ENCODE measurements around the gene PNLDC1. TPM values are rescaled to one million over a fixed set of nuclear protein-coding genes. Genes with fewer than 3 reads are reported as not detected.

The PNLDC1 gene
- total RNA-seq, 3 donors from 2014 or later = 0.29 to 0.66 TPM; not detected in 1

DNA sequence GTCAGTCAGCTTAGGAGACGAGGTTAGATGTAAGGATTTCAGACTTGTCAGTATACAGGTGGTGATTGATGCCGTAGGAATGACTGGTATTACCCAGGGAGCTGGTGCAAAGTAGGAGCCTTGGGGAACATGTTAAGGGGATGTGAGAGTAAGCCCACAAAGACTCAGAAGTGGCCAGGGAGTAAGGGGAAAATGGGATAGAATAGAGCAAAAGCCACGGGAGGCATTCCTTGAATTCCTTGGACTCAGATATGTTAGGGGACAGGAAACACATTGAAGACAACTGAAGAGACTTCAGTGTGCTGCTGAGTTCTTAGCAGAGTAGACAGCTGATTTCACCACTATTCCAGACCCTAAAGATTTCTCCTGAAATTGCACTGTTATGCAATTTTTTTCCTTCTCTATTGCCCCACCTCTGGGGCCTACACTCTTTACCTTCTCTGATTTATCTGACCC, 39.4 kb upstream of the PNLDC1 start:
- Histone ChIP-seq H3K4me1 (no peaks in the 10 kb centered on the region), H3K27me3 (no peaks in the 10 kb centered on the region), H3K4me3 (peak overlapping the region; percentile 86 to 92 (median 88)), H3K27ac (peak overlapping the region; percentile 96 to 98), H3K9me3 (no peaks in the 10 kb centered on the region), H3K36me3 (no peaks in the 10 kb centered on the region)
- no peak for DNase-seq (ENCODE audit: low spot score in 2 of 2)
- intact Hi-C loops (cut with DNase I; ENCODE audit: low total_unique reads) = no loop called here
- no peak for TF ChIP-seq CTCF (IDR thresholded peaks at IDR 0.05)
- TF ChIP-seq POLR2AphosphoS5 (IDR thresholded peaks at IDR 0.05) = no peak
- no peak for TF ChIP-seq POLR2A (IDR thresholded peaks at IDR 0.05)

- H3K27me3 ChIP-seq = no peaks in the 10 kb centered on the region
- H3K9me3 ChIP-seq = no peaks in the 10 kb centered on the region
- H3K4me1 ChIP-seq = no peaks in the 10 kb centered on the region
- no peak for DNase-seq (ENCODE audit: low spot score in 2 of 2)
- peak overlapping the region; percentile 96 to 98 for H3K27ac ChIP-seq
- peak overlapping the region; percentile 86 to 92 (median 88) for H3K4me3 ChIP-seq
- no peaks in the 10 kb centered on the region for H3K36me3 ChIP-seq
- TF ChIP-seq POLR2AphosphoS5 (IDR thresholded peaks at IDR 0.05) = no peak
- intact Hi-C loops (cut with DNase I; ENCODE audit: low total_unique reads) = no loop called here
Measured at GRCh38 chr6:159761129-159761872, 38.8 kb upstream of the PNLDC1 start.

GRCh38 chr6:159761873-159762680, 38.0 kb upstream of the PNLDC1 start, which contains the start of gene ACAT2:
ACAT2 (plus strand) TSS chr6:159762045; CDS start chr6:159762088, 43 bp downstream.
- Histone ChIP-seq H3K4me1 (no peaks in the 10 kb centered on the region), H3K9me3 (no peaks in the 10 kb centered on the region), H3K27me3 (no peaks in the 10 kb centered on the region), H3K4me3 (peak within 1 kb of the TSS; percentile 86 to 92 (median 88)), H3K36me3 (no peaks in the 10 kb centered on the region), H3K27ac (peak within 1 kb of the TSS; percentile 96 to 98)
- peak; percentile 93 to 94 for DNase-seq (ENCODE audit: low spot score in 2 of 2)
- intact Hi-C loops (cut with DNase I; ENCODE audit: low total_unique reads) = no loop called here
- TF ChIP-seq POLR2A (IDR thresholded peaks at IDR 0.05) = no peak
- TF ChIP-seq POLR2AphosphoS5 (IDR thresholded peaks at IDR 0.05) = peak; percentile 12 to 77 (median 56)

- Histone ChIP-seq H3K4me3 (peak overlapping the region; percentile 86 to 92 (median 88)), H3K36me3 (no peaks in the 10 kb centered on the region), H3K27me3 (no peaks in the 10 kb centered on the region), H3K27ac (peak overlapping the region; percentile 96 to 98), H3K4me1 (no peaks in the 10 kb centered on the region), H3K9me3 (no peaks in the 10 kb centered on the region)
- no peak for DNase-seq (ENCODE audit: low spot score in 2 of 2)
- intact Hi-C loops (cut with DNase I; ENCODE audit: low total_unique reads) = no loop called here
- TF ChIP-seq POLR2AphosphoS5 (IDR thresholded peaks at IDR 0.05) = no peak
- no peak for TF ChIP-seq POLR2A (IDR thresholded peaks at IDR 0.05)
- no peak for TF ChIP-seq CTCF (IDR thresholded peaks at IDR 0.05)
Measured at GRCh38 chr6:159762681-159763293, 37.3 kb upstream of the PNLDC1 start.

DNA sequence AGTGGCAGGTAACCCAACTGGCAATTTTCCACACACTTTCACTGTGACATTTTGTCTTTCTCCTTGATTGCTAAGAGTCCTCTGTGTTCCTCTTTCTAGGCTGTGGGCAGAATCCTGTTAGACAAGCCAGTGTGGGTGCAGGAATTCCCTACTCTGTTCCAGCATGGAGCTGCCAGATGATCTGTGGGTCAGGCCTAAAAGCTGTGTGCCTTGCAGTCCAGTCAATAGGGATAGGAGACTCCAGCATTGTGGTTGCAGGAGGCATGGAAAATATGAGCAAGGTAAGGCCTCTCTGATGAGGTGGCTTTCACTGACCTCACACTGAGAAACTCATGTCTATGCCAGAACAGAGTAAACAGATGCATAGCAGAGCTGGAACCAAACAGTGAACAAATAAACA, 33.2 kb upstream of the PNLDC1 start:
- DNase-seq (ENCODE audit: low spot score in 2 of 2) = no peak
- no peaks in the 10 kb centered on the region for H3K36me3 ChIP-seq
- H3K4me3 ChIP-seq = no peak overlapping the region
- H3K27ac ChIP-seq = no peak overlapping the region
- TF ChIP-seq POLR2AphosphoS5 (IDR thresholded peaks at IDR 0.05) (no peak), CTCF (IDR thresholded peaks at IDR 0.05) (no peak), POLR2A (IDR thresholded peaks at IDR 0.05) (no peak)
- no peaks in the 10 kb centered on the region for H3K27me3 ChIP-seq
- intact Hi-C loops (cut with DNase I; ENCODE audit: low total_unique reads) = no loop called here
- no peaks in the 10 kb centered on the region for H3K9me3 ChIP-seq
- H3K4me1 ChIP-seq = no peaks in the 10 kb centered on the region
